HCT116 (cell line): ENCODE measurements around the gene MCC. TPM values are rescaled to one million over a fixed set of nuclear protein-coding genes. Genes with fewer than 3 reads are reported as not detected.

ENCODE experiments used
- ATAC-seq: fragments of 200-7000 bp; cut with Tn5 transposase; 2 replicates; pipeline ENCODE4 v1.9.1; 2020; ENCODE audit warnings: mild to moderate bottlenecking, moderate library complexity
- BruUV-seq: library from RNA; stranded (reverse); fragments of 400-500 nt; replicated peaks from 2 replicates; lab custom pipeline; 2021; lab: Mats Ljungman, UMichigan
- CTCF ChIA-PET: fragments of 300-600 bp; sonication (Branson Sonifier 250); formaldehyde crosslinking; loops from one replicate; lab custom pipeline; 2021; ENCODE audit warnings: antibody characterized with exemption; lab: Charles Lee
- POLR2A ChIA-PET: fragments of 300-600, 350-600 bp; sonication (Branson Sonifier 250); formaldehyde crosslinking; loops from one replicate; lab custom pipeline; 2021; ENCODE audit warnings: antibody characterized with exemption; lab: Charles Lee
- RAD21 ChIA-PET, 2 experiments: fragments of 300-600 bp; sonication (Branson Sonifier 250); formaldehyde crosslinking; loops; one replicate each; lab custom pipeline; 2023; ENCODE audit warnings: low total read pairs in 2 of 2; ENCODE audit not compliant: uncharacterized antibody in 2 of 2, unreplicated experiment in 2 of 2, low non-redundant PET in 1 of 2; lab: Charles Lee
- DNase-seq: peaks from one replicate; pipeline ENCODE4 v3.0.0-alpha.2; 2010; ENCODE audit warnings: low read depth, low spot score
- H2AFZ ChIP-seq: fragments of 200-600 bp; shearing (Covaris generic), sonication (generic); 2 replicates; pipeline ENCODE4 v1.6.1; 2017; ENCODE audit warnings: low read depth, mixed run types, mixed read lengths, antibody characterized with exemption, low read length; ENCODE audit not compliant: poor library complexity, severe bottlenecking
- H3K27ac ChIP-seq: 2 replicates; pipeline ENCODE4 v1.5.1; 2012; ENCODE audit warnings: low read depth, low read length
- H3K27me3 ChIP-seq: fragments of 200-600 bp; sonication (generic); 2 replicates; pipeline ENCODE4 v1.6.1; 2016; ENCODE audit warnings: mixed run types, low read length, mixed read lengths; ENCODE audit not compliant: insufficient read depth
- H3K36me3 ChIP-seq, 2 experiments: fragments of 200-500 bp in 1 of 2; fragments of 200-600 bp in 1 of 2; sonication (Bioruptor generic) in 1 of 2; sonication (generic) in 1 of 2; 2 replicates each; pipeline versions ENCODE4 v1.5.1 to v1.6.1; 2014 to 2016; ENCODE audit warnings: low read length in 2 of 2, inconsistent platforms in 1 of 2, mixed read lengths in 1 of 2, mixed run types in 1 of 2; ENCODE audit not compliant: insufficient read depth in 2 of 2, control insufficient read depth in 1 of 2
- H3K4me1 ChIP-seq, 2 experiments: fragments of 200-600 bp in 1 of 2; sonication (generic) in 1 of 2; 2 replicates each; pipeline versions ENCODE4 v1.5.1 to v1.6.1; 2012 to 2017; ENCODE audit warnings: low read length in 2 of 2, inconsistent platforms in 1 of 2, mild to moderate bottlenecking in 1 of 2, mixed read lengths in 1 of 2, mixed run types in 1 of 2, moderate library complexity in 1 of 2; ENCODE audit not compliant: insufficient read depth in 2 of 2, control insufficient read depth in 1 of 2
- H3K4me2 ChIP-seq: fragments of 200-600 bp; sonication (generic); 2 replicates; pipeline ENCODE4 v1.6.1; 2017; ENCODE audit warnings: mixed run types, low read length, mixed read lengths
- H3K4me3 ChIP-seq, 2 experiments: fragments of 200-600 bp in 1 of 2; sonication (generic) in 1 of 2; replicated peaks in 1 of 2; 2 replicates each; pipeline ENCODE4 v1.5.1; 2011 to 2016; ENCODE audit warnings: low read length in 2 of 2, control low read depth in 1 of 2, low read depth in 1 of 2, mild to moderate bottlenecking in 1 of 2, mixed read lengths in 1 of 2, mixed run types in 1 of 2
- H3K79me2 ChIP-seq: fragments of 200-600 bp; sonication (generic); 2 replicates; pipeline ENCODE4 v1.6.1; 2017; ENCODE audit warnings: mild to moderate bottlenecking, mixed run types, low read length, moderate library complexity, mixed read lengths; ENCODE audit not compliant: insufficient read depth
- H3K9ac ChIP-seq: fragments of 200-600 bp; sonication (generic); 2 replicates; pipeline ENCODE4 v1.6.1; 2016; ENCODE audit warnings: low read length, mixed read lengths
- H3K9me2 ChIP-seq: fragments of 200-600 bp; sonication (generic), shearing (Covaris generic); 2 replicates; pipeline ENCODE4 v1.6.1; 2017; ENCODE audit warnings: mixed run types, mild to moderate bottlenecking, moderate library complexity; ENCODE audit not compliant: insufficient read depth
- H3K9me3 ChIP-seq, 2 experiments: fragments of 200-500 bp in 1 of 2; fragments of 200-600 bp in 1 of 2; sonication (Bioruptor generic) in 1 of 2; sonication (generic) in 1 of 2; 2 replicates each; pipeline ENCODE4 v1.6.1; 2014 to 2017; ENCODE audit warnings: low read length in 2 of 2, mixed read lengths in 2 of 2, inconsistent platforms in 1 of 2, low read depth in 1 of 2, mild to moderate bottlenecking in 1 of 2, mixed run types in 1 of 2, moderate library complexity in 1 of 2; ENCODE audit not compliant: control insufficient read depth in 1 of 2, insufficient read depth in 1 of 2
- H4K20me1 ChIP-seq: fragments of 200-600 bp; sonication (generic), shearing (Covaris generic); 2 replicates; pipeline ENCODE4 v1.6.1; 2017; ENCODE audit warnings: mixed run types, mild to moderate bottlenecking, moderate library complexity; ENCODE audit not compliant: insufficient read depth
- EGR1 ChIP-seq: IDR thresholded peaks from 2 replicates; pipeline ENCODE4 v1.6.1; 2012; ENCODE audit warnings: low read depth
- RAD21 ChIP-seq: IDR thresholded peaks from 2 replicates; pipeline ENCODE4 v1.6.1; 2012; ENCODE audit warnings: low read depth, mild to moderate bottlenecking
- SIN3A ChIP-seq: IDR thresholded peaks from 2 replicates; pipeline ENCODE4 v1.6.1; 2012; ENCODE audit warnings: low read depth
- ZNF274 ChIP-seq: fragments of 200-500 bp; sonication (Bioruptor generic); IDR thresholded peaks from 2 replicates; pipeline ENCODE4 v1.6.1; 2014; ENCODE audit warnings: mild to moderate bottlenecking, low read depth, low read length, inconsistent platforms
- intact Hi-C: fragments of 100-400 bp; cut with micrococcal nuclease; formaldehyde crosslinking; loops from 2 replicates; pipeline ENCODE4 v1.10.0; 2022
- total RNA-seq: library from RNA; stranded (reverse); gene quantifications from one replicate; pipeline ENCODE4 v1.2.1, GENCODE V29; 2021; ENCODE audit not compliant: unreplicated experiment
- TF ChIP-seq, protein P1 (sequence below): IDR thresholded peaks from 2 replicates; pipeline ENCODE4 v1.6.1; 2011; ENCODE audit warnings: mild to moderate bottlenecking, low read length, moderate library complexity; ENCODE audit not compliant: insufficient replicate concordance; ENCODE audit errors: extremely low read depth
- TF ChIP-seq, protein P2 (sequence below): IDR thresholded peaks from 2 replicates; pipeline ENCODE4 v1.6.1; 2012

MCC gene
- total RNA-seq, 1 experiment from 2014 or later = 20.1 TPM

DNA sequence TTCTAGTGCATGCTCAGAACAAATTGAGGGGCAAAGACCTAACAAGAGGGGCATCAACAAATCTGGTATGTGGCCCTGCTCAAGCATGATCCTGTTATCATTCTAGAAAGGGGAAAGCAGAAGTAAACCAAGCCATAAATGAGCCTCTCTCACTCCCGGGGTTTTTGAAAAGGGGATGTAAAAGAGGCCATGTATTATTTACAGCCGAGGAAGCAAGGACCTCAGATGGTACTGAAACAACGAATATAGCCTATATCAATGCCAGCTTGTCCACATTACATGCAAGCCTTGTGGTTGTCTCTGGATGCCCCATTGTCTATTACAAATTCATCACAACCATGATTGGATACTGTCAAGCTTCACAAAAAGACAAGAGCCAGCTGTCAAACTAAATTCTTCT is 300.3 kb downstream of the MCC start:
- no TSS peak for BruUV-seq
- Histone ChIP-seq H3K36me3 (no peaks in the 10 kb centered on the region), H3K9ac (no peak overlapping the region), H3K4me1 (peaks cover 0 to 19% of the 10 kb centered on the region in 2 experiments; a peak in 2 of 4 replicates), H4K20me1 (no peaks in the 10 kb centered on the region), H3K27ac (no peak overlapping the region), H2AFZ (no peak overlapping the region), H3K4me2 (no peak overlapping the region), H3K27me3 (no peaks in the 10 kb centered on the region), H3K9me2 (no peaks in the 10 kb centered on the region), H3K4me3 (no peak overlapping the region), H3K9me3 (no peaks in the 10 kb centered on the region), H3K79me2 (peaks cover 39% of the 10 kb centered on the region)
- intact Hi-C loops = no loop called here
- no peak for DNase-seq
- ChIA-PET POLR2A (no interaction called here), CTCF (no interaction called here), RAD21 (no interaction called here)
- TF ChIP-seq, protein P1, sequence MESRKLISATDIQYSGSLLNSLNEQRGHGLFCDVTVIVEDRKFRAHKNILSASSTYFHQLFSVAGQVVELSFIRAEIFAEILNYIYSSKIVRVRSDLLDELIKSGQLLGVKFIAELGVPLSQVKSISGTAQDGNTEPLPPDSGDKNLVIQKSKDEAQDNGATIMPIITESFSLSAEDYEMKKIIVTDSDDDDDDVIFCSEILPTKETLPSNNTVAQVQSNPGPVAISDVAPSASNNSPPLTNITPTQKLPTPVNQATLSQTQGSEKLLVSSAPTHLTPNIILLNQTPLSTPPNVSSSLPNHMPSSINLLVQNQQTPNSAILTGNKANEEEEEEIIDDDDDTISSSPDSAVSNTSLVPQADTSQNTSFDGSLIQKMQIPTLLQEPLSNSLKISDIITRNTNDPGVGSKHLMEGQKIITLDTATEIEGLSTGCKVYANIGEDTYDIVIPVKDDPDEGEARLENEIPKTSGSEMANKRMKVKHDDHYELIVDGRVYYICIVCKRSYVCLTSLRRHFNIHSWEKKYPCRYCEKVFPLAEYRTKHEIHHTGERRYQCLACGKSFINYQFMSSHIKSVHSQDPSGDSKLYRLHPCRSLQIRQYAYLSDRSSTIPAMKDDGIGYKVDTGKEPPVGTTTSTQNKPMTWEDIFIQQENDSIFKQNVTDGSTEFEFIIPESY = no peak
- TF ChIP-seq SIN3A (no peak), EGR1 (no peak), ZNF274 (no peak), RAD21 (no peak)
- no peak for ATAC-seq

DNA sequence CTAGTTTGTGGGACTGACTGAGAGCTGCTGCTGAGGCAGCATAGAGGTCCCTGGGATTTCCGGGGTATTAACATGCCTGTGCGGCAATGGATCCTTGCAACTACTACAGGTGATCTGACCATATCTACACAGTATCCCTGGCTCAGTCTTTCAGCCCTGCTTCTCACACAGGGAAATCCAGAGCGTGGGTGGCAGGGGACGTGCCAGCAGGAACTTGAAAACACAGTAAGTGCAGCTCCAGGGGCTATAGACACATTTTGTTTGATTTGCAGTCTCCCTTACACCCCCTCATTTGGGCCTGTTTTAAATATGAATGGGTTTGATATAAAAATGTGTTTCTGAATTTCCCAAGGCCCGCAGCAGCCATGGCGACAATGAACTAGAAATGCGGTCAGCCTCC is 302.2 kb downstream of the MCC start:
- no peak for TF ChIP-seq ZNF274
- TF ChIP-seq, protein P2, sequence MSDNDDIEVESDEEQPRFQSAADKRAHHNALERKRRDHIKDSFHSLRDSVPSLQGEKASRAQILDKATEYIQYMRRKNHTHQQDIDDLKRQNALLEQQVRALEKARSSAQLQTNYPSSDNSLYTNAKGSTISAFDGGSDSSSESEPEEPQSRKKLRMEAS = no peak
- ChIA-PET RAD21 (no interaction called here), POLR2A (no interaction called here), CTCF (no interaction called here)
- H3K9me3 ChIP-seq = no peaks in the 10 kb centered on the region
- peaks cover 37% of the 10 kb centered on the region for H3K79me2 ChIP-seq
- peaks cover 0 to 15% of the 10 kb centered on the region in 2 experiments; a peak in 2 of 4 replicates for H3K4me1 ChIP-seq
- H3K27me3 ChIP-seq = no peaks in the 10 kb centered on the region
- H4K20me1 ChIP-seq = no peaks in the 10 kb centered on the region
- no peak overlapping the region for H3K9ac ChIP-seq
- H3K27ac ChIP-seq = no peak overlapping the region
- no peaks in the 10 kb centered on the region for H3K9me2 ChIP-seq
- intact Hi-C loops = no loop called here
- H2AFZ ChIP-seq = no peak overlapping the region
- no TSS peak for BruUV-seq
- no peaks in the 10 kb centered on the region for H3K36me3 ChIP-seq
- H3K4me3 ChIP-seq = no peak overlapping the region
- ATAC-seq (no peak), DNase-seq (no peak)
- no peak overlapping the region for H3K4me2 ChIP-seq
